NCI-H1436 (cell line): ENCODE results near the gene TUNAR.
"Not testable (repeated sequence)": the region's sequence is repeated elsewhere in the genome, so short reads cannot be mapped to it uniquely, and the experiment has no call there.

ENCODE experiments used
- DNase-seq: peaks from one replicate; lab custom pipeline; 2025; lab: John Stamatoyannopoulos, UW

The TUNAR gene

GRCh38 chr14:95918466-95918865 is 41.8 kb downstream of the TUNAR start:
- peak; percentile 37 for DNase-seq

- no peak for DNase-seq
Measured at GRCh38 chr14:95920769-95921438, 44.3 kb downstream of the TUNAR start.

DNA sequence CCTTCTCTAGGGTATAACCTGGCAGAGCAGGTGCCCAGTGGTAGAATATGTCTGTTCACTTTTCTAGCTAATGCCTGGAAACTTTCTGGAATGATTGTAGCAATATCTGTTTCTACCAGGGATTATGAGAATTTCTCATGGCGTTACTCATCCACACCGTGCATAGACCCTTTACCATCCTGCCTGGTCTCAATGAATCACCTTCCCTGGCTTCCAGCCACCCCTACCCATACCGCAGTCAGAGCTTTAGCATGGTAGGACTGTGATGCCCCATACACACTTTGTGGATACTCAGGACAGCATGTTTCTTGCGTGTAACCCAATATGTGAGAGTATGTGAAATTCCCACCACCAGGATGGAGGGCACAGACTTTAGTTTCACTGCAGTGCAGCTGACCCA is 45.4 kb downstream of the TUNAR start:
- no peak for DNase-seq

GRCh38 chr14:95928751-95929150 is 52.1 kb downstream of the TUNAR start:
- DNase-seq = no peak

GRCh38 chr14:95931384-95931783 is 54.8 kb downstream of the TUNAR start:
- DNase-seq = no peak

- DNase-seq = no peak
Measured at GRCh38 chr14:95935228-95935822, 58.7 kb downstream of the TUNAR start.

DNA sequence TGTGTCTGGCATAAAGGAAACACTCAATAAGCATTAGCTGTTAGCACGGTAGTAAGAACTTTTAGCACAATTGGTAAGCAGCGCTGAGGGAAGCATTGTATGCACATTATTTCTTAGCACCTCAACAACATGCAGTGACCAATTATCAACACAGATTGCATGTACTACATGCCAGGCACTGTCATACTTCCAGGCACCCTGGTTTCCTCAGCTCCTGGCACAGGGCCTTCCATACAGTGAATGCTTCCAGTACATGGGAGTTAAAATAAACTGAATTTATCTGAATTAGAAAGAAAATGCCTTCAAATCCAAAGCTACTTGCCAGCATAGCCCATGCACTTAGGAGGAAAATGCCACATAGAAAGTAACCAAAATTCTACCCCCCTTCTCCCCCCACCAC is 59.4 kb downstream of the TUNAR start:
- no peak for DNase-seq

GRCh38 chr14:95939335-95939734 is 62.7 kb downstream of the TUNAR start:
- DNase-seq = no peak

DNA sequence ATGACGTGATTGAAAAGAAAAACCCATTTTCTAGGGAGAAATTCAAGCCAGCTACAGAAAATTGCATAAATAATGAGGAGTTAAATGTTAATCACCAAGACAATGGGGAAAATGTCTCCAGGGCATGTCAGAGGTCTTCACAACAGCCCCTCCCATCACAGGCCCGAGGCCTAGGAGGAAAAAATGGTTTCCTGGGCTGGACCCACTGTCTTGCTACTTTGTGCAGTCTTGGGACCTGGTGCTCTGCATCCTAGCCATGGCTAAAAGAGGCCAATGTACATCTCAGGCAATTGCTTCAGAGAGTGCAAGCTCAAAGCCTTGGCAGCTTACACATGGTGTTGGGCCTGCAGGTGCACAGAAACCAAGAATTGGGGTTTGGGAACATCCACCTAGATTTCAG is 65.3 kb downstream of the TUNAR start:
- DNase-seq = no peak

GRCh38 chr14:95943699-95944098 is 67.1 kb downstream of the TUNAR start:
- no peak for DNase-seq

DNA sequence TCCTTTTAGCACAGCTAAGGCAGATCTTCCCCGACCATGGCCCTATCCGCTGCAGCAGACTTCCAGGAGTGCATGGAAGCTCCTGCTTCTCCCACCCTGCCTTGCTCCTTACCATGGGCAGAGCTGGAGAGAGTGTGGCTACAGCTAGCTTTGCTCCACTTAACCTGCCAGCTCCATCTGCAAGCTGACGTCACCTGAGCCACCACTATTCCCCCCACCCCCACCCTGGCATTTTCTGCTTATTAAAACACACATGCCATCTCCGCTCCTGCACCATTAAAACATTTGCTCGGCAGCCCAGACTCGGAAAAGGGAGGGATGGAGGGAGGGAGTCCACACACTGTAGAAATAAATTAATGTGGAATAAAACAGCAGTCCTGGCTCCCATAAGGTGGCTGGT is 67.8 kb downstream of the TUNAR start:
- DNase-seq = no peak

DNA sequence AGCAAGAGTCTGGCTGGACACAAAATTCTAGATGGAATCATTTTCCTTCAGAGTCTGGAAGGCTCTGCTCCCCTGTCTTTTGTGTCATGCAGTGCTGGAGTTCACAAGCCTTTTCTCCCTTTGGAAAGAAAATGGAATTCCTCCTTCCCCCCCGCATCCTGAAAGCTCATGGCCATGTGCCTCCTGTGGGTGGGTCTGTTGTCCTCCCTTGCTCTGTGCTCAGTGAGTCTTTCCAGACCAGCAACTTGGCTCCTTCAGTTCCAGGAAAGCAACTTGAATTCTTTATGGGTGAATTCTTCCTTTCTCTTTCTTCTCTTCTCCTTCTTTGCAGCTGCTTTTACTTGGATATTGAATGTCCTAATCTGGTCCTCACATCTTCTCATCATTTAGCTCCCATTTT is 70.2 kb downstream of the TUNAR start:
- no peak for DNase-seq

DNA sequence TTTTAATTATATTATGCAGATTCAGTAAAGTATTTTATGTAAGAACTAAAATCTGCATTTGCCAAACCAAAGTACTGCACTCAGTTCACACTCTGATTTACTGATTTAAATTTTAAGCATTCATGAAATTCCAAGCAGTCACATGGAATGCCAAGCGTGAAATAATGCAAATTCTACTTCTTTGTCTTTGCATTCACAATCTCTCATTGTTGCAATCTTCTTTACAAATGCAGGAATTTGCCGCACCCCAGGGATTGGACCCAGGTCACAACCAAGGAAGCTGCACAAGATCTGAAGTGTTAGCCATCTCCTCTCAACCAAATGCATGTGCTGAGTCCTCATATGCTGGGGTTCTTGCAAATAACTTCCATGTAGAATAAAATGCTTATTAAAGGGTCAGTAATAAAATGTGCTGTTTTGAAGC is 71.9 kb downstream of the TUNAR start:
- DNase-seq = no peak

DNA sequence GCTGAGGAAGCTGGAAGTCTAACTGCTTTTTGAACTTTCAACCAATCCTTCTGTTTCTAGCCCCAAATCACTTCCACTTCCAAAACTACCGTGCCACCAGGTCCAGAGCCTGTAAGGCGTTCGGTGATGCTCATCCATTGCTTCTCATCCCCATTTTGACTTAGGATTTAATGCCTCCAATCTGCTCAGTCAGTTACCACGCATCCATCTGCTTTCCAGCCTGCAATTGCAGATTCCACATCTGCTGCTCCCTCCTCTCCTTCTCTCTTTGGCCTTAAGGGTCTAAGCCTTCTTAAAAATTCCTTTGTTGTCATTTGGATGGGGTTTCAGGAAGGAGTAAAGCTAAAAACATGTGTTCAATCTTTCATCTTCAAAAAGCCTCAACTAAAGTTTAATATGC is 74.7 kb downstream of the TUNAR start:
- DNase-seq = no peak

- no peak for DNase-seq
Measured at GRCh38 chr14:95953111-95953724, 76.6 kb downstream of the TUNAR start.

GRCh38 chr14:95956601-95957460 is 80.2 kb downstream of the TUNAR start:
- DNase-seq = no peak

DNA sequence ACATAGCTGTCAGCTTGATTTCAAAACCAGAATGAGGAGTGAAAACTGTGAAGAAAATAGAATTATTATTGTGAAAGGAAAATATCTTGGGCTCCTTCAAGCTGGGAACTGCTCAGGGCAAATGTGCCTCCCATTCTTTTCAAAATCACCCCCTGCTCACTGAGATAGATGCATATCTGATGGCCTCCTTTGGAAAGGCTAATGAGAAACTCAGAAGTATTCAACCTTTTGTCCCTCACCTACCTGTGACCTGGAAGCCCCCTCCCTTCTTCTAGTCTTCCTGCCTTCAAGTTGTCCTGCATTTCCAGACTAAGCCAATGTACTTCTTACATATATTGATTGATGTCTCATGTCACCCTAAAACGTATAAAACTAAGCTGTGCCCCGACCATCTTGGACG is 81.5 kb downstream of the TUNAR start:
- DNase-seq = no peak

- DNase-seq = no peak
Measured at GRCh38 chr14:95959317-95959716, 82.7 kb downstream of the TUNAR start.

GRCh38 chr14:95961481-95961880 is 84.8 kb downstream of the TUNAR start:
- no peak for DNase-seq

DNA sequence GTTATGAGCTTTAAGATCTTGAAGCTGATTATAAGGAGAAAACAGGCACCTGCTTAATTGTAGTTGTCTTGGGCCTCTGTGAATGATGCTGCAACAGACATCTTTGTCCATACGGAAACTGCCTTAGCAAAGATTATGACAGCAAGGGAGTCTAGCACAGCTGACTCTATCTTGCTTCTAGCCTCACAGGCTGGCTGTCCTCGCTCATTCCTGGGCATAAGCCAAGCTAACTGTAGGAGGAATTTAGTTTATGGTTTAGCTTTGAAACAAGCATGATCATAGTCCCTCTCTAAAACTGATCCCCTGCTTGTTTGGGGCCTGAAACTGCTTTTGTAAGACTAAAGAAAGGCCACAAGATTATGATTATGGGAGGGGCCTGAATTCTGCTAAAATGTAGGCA is 88.3 kb downstream of the TUNAR start:
- DNase-seq = no peak

GRCh38 chr14:95968048-95968447 is 91.4 kb downstream of the TUNAR start:
- DNase-seq = not testable (repeated sequence)
